OCI-LY3 (cell line): Measurements from ENCODE around the gene DENR.

Source experiments
- CTCF ChIP-seq: fragments of 200-600, 300-600 bp; sonication (generic); IDR thresholded peaks from 2 replicates; pipeline ENCODE4 v1.5.1; 2014; ENCODE audit warnings: antibody characterized with exemption, low read length, low read depth
- EZH2phosphoT487 ChIP-seq: fragments of 200-600 bp; shearing (Covaris generic); IDR thresholded peaks from 2 replicates; pipeline ENCODE4 v1.6.1; 2018; ENCODE audit warnings: antibody characterized with exemption, mixed run types, low read depth

- TF ChIP-seq CTCF: no peak
- no peak for TF ChIP-seq EZH2phosphoT487
Measured at GRCh38 chr12:122789637-122790036, 37.0 kb downstream of the DENR start.
